ENCODE data around the gene STAT4. TPM values are rescaled to one million over a fixed set of nuclear protein-coding genes. Genes with fewer than 3 reads are reported as not detected.

Gene STAT4
- total RNA-seq, 1 donor from 2014 or later, result 3.9 TPM

- no peak for DNase-seq (ENCODE audit: low spot score)
These were observed 67.3 kb downstream of the STAT4 start for GRCh38 chr2:191083540-191083939.

GRCh38 chr2:191082321-191082720, 68.5 kb downstream of the STAT4 start:
- no peak for DNase-seq (ENCODE audit: low spot score)

- DNase-seq (ENCODE audit: low spot score), result no peak
These were observed 69.2 kb downstream of the STAT4 start for GRCh38 chr2:191081411-191082155.

GRCh38 chr2:191078165-191078867, 72.5 kb downstream of the STAT4 start:
- no peak for DNase-seq (ENCODE audit: low spot score)

- no peak for DNase-seq (ENCODE audit: low spot score)
These were observed 80.5 kb downstream of the STAT4 start for GRCh38 chr2:191070276-191070675.

- DNase-seq (ENCODE audit: low spot score), result no peak
These were observed 81.2 kb downstream of the STAT4 start for GRCh38 chr2:191069606-191070005.

GRCh38 chr2:191066919-191067233, 83.9 kb downstream of the STAT4 start:
- no peak for DNase-seq (ENCODE audit: low spot score)

- DNase-seq (ENCODE audit: low spot score), result no peak
These were observed 84.4 kb downstream of the STAT4 start for GRCh38 chr2:191066197-191066918.

- no peak for DNase-seq (ENCODE audit: low spot score)
These were observed 85.0 kb downstream of the STAT4 start for GRCh38 chr2:191065785-191066184.

GRCh38 chr2:191064590-191064989, 86.2 kb downstream of the STAT4 start:
- DNase-seq (ENCODE audit: low spot score), result no peak

- DNase-seq (ENCODE audit: low spot score), result no peak
These were observed 87.2 kb downstream of the STAT4 start for GRCh38 chr2:191063584-191063983.

GRCh38 chr2:191061381-191061980, 89.3 kb downstream of the STAT4 start:
- no peak for DNase-seq (ENCODE audit: low spot score)

- DNase-seq (ENCODE audit: low spot score), result no peak
These were observed 91.5 kb downstream of the STAT4 start for GRCh38 chr2:191059308-191059707.

- DNase-seq (ENCODE audit: low spot score), result no peak
These were observed 94.6 kb downstream of the STAT4 start for GRCh38 chr2:191056228-191056627.

- DNase-seq (ENCODE audit: low spot score), result no peak
These were observed 97.5 kb downstream of the STAT4 start for GRCh38 chr2:191053256-191053655.

GRCh38 chr2:191051825-191052778, 98.7 kb downstream of the STAT4 start:
- peak; percentile 51 for DNase-seq (ENCODE audit: low spot score)

GRCh38 chr2:191051177-191051576, 99.6 kb downstream of the STAT4 start:
- DNase-seq (ENCODE audit: low spot score), result no peak

- no peak for DNase-seq (ENCODE audit: low spot score)
These were observed 100.2 kb downstream of the STAT4 start for GRCh38 chr2:191050640-191050987.

- peak; percentile 37 for DNase-seq (ENCODE audit: low spot score)
These were observed 100.8 kb downstream of the STAT4 start for GRCh38 chr2:191049728-191050639.

- no peak for DNase-seq (ENCODE audit: low spot score)
These were observed 102.7 kb downstream of the STAT4 start for GRCh38 chr2:191048073-191048472.
